Trophoblast cell (in vitro differentiated cells and primary cell): ENCODE data around the gene LSG1.

Experiments used
- DNase-seq, 2 donors: peaks; one replicate each; pipeline ENCODE4 v3.0.0-alpha.2; 2016
- H2AFZ ChIP-seq: 2 replicates; pipeline ENCODE4 v1.6.1; 2013; ENCODE audit warnings: low read length, moderate library complexity, mild to moderate bottlenecking; ENCODE audit not compliant: insufficient read depth, poor library complexity
- H2AK5ac ChIP-seq: 2 replicates; pipeline ENCODE4 v1.6.1; 2013; ENCODE audit warnings: mild to moderate bottlenecking, low read length
- H2BK120ac ChIP-seq: 2 replicates; pipeline ENCODE4 v1.6.1; 2013; ENCODE audit warnings: low read length, mild to moderate bottlenecking, moderate library complexity; ENCODE audit not compliant: insufficient read depth, poor library complexity
- H2BK12ac ChIP-seq: 2 replicates; pipeline ENCODE4 v1.6.1; 2013; ENCODE audit warnings: mild to moderate bottlenecking, low read length, moderate library complexity
- H2BK5ac ChIP-seq: 2 replicates; pipeline ENCODE4 v1.6.1; 2013; ENCODE audit warnings: low read length, low read depth, moderate library complexity, mild to moderate bottlenecking; ENCODE audit not compliant: poor library complexity
- H3K14ac ChIP-seq: 2 replicates; pipeline ENCODE4 v1.6.1; 2013; ENCODE audit warnings: mild to moderate bottlenecking, low read length
- H3K18ac ChIP-seq: 2 replicates; pipeline ENCODE4 v1.6.1; 2013; ENCODE audit warnings: mild to moderate bottlenecking, low read length
- H3K23ac ChIP-seq: 2 replicates; pipeline ENCODE4 v1.6.1; 2013; ENCODE audit warnings: low read length
- H3K27ac ChIP-seq: 2 replicates; pipeline ENCODE4 v1.5.1; 2013; ENCODE audit warnings: low read depth, mild to moderate bottlenecking, inconsistent platforms, low read length, moderate library complexity
- H3K27me3 ChIP-seq: 2 replicates; pipeline ENCODE4 v1.6.1; 2013; ENCODE audit warnings: inconsistent platforms, mild to moderate bottlenecking, low read length, moderate library complexity; ENCODE audit not compliant: insufficient read depth
- H3K36me3 ChIP-seq, 2 experiments: 1 replicate in 1 of 2; 2 replicates in 1 of 2; pipeline ENCODE4 v1.6.1; 2013; ENCODE audit warnings: low read length in 2 of 2, mild to moderate bottlenecking in 2 of 2, moderate library complexity in 1 of 2; ENCODE audit not compliant: insufficient read depth in 2 of 2, control insufficient read depth in 1 of 2
- H3K4ac ChIP-seq: 2 replicates; pipeline ENCODE4 v1.6.1; 2013; ENCODE audit warnings: low read depth, mild to moderate bottlenecking, low read length, moderate library complexity
- H3K4me1 ChIP-seq, 2 experiments: 1 replicate in 1 of 2; 2 replicates in 1 of 2; pipeline ENCODE4 v1.6.1; 2013; ENCODE audit warnings: low read length in 2 of 2, mild to moderate bottlenecking in 2 of 2, moderate library complexity in 1 of 2; ENCODE audit not compliant: insufficient read depth in 2 of 2, control insufficient read depth in 1 of 2
- H3K4me2 ChIP-seq: 2 replicates; pipeline ENCODE4 v1.6.1; 2013; ENCODE audit warnings: inconsistent platforms, mild to moderate bottlenecking, low read length, moderate library complexity
- H3K4me3 ChIP-seq: 2 replicates; pipeline ENCODE4 v1.5.1; 2013; ENCODE audit warnings: mild to moderate bottlenecking, low read depth, low read length, inconsistent platforms
- H3K79me1 ChIP-seq: one replicate; pipeline ENCODE4 v1.6.1; 2013; ENCODE audit warnings: low read length
- H3K79me2 ChIP-seq: 2 replicates; pipeline ENCODE4 v1.6.1; 2013; ENCODE audit warnings: low read length, mild to moderate bottlenecking; ENCODE audit not compliant: control insufficient read depth, insufficient read depth, poor library complexity
- H3K9ac ChIP-seq: 2 replicates; pipeline ENCODE4 v1.6.1; 2013; ENCODE audit warnings: mild to moderate bottlenecking, low read length
- H3K9me3 ChIP-seq: 2 replicates; pipeline ENCODE4 v1.6.1; 2013; ENCODE audit warnings: low read depth, mild to moderate bottlenecking, control low read depth, inconsistent platforms, low read length; ENCODE audit not compliant: insufficient read depth
- H4K12ac ChIP-seq: 2 replicates; pipeline ENCODE4 v1.6.1; 2013; ENCODE audit warnings: low read depth, mild to moderate bottlenecking, low read length, moderate library complexity
- H4K8ac ChIP-seq: 2 replicates; pipeline ENCODE4 v1.6.1; 2013; ENCODE audit warnings: low read depth, mild to moderate bottlenecking, low read length, moderate library complexity
- H4K91ac ChIP-seq: one replicate; pipeline ENCODE4 v1.6.1; 2013; ENCODE audit warnings: low read depth, mild to moderate bottlenecking, low read length, moderate library complexity
- WGBS: extraction: QIAGEN DNeasy Blood & Tissue Kit; methylation state at CpG from one replicate; pipeline ENCODE4 v1.1.7; 2013; ENCODE audit warnings: missing lambda C conversion rate; ENCODE audit not compliant: insufficient read length, insufficient coverage; ENCODE audit errors: extremely low coverage; 5-methylcytosine and 5-hydroxymethylcytosine counted together

The LSG1 gene

GRCh38 chr3:194621947-194622346 lies 50.0 kb downstream of the LSG1 start:
- Histone ChIP-seq H2BK12ac (no peak overlapping the region), H3K9ac (no peak overlapping the region), H3K4me1 (peaks cover 0 to 4% of the 10 kb centered on the region in 2 experiments), H3K79me1 (no peaks in the 10 kb centered on the region), H4K12ac (no peak overlapping the region), H3K27me3 (no peaks in the 10 kb centered on the region), H4K91ac (no peak overlapping the region), H2BK120ac (no peak overlapping the region), H3K14ac (no peak overlapping the region), H3K4ac (no peak overlapping the region), H2BK5ac (no peak overlapping the region), H3K18ac (no peak overlapping the region), H4K8ac (no peak overlapping the region), H3K36me3 (peaks cover 13 to 33% of the 10 kb centered on the region in 2 experiments), H3K79me2 (no peaks in the 10 kb centered on the region), H3K4me2 (no peak overlapping the region), H3K4me3 (no peak overlapping the region), H3K23ac (no peak overlapping the region), H2AK5ac (no peak overlapping the region), H2AFZ (no peak overlapping the region), H3K9me3 (peaks cover 2% of the 10 kb centered on the region), H3K27ac (no peak overlapping the region)
- no peak for DNase-seq
- no CpG with 5 or more reads among the region's 14 CpGs for WGBS

GRCh38 chr3:194620196-194620595 lies 51.8 kb downstream of the LSG1 start:
- H2AK5ac ChIP-seq = no peak overlapping the region
- H3K9ac ChIP-seq = no peak overlapping the region
- WGBS = no CpG with 5 or more reads among the region's 7 CpGs
- no peak overlapping the region for H4K91ac ChIP-seq
- H2AFZ ChIP-seq = no peak overlapping the region
- H2BK5ac ChIP-seq = no peak overlapping the region
- H3K79me2 ChIP-seq = no peaks in the 10 kb centered on the region
- peaks cover 9 to 32% of the 10 kb centered on the region in 2 experiments for H3K36me3 ChIP-seq
- no peak overlapping the region for H3K4me3 ChIP-seq
- no peak overlapping the region for H3K23ac ChIP-seq
- no peak for DNase-seq
- peaks cover 0 to 4% of the 10 kb centered on the region in 2 experiments for H3K4me1 ChIP-seq
- H3K4ac ChIP-seq = no peak overlapping the region
- no peak overlapping the region for H2BK12ac ChIP-seq
- H4K8ac ChIP-seq = no peak overlapping the region
- H3K27me3 ChIP-seq = no peaks in the 10 kb centered on the region
- H2BK120ac ChIP-seq = no peak overlapping the region
- no peak overlapping the region for H3K4me2 ChIP-seq
- no peak overlapping the region for H3K14ac ChIP-seq
- H3K79me1 ChIP-seq = no peaks in the 10 kb centered on the region
- H3K27ac ChIP-seq = no peak overlapping the region
- peaks cover 3% of the 10 kb centered on the region for H3K9me3 ChIP-seq
- no peak overlapping the region for H4K12ac ChIP-seq
- H3K18ac ChIP-seq = no peak overlapping the region

DNA sequence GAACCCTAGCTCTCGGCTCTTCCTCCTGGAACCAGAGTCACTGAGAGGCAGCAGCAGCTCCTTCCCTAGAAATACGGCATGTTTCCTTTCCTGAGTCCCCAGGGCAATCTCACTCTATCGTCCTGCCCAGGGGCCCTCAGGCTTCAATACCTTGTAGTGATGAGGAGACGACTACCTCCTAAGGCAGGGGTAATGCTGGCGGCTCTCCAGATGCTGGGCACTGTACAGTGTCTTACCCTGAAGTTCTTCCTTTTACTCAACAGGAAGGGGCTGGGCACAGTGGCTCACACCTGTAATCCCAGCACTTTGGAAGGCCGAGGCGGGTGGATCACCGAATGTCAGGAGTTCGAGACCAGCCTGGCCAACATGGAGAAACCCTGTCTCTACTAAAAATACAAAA lies 52.2 kb downstream of the LSG1 start:
- DNase-seq = no peak
- no CpG with 5 or more reads among the region's 9 CpGs for WGBS
- H2AFZ ChIP-seq = no peak overlapping the region
- H3K4ac ChIP-seq = no peak overlapping the region
- peaks cover 9 to 30% of the 10 kb centered on the region in 2 experiments for H3K36me3 ChIP-seq
- H3K4me1 ChIP-seq = peaks cover 0 to 4% of the 10 kb centered on the region in 2 experiments
- no peak overlapping the region for H2BK5ac ChIP-seq
- no peak overlapping the region for H2BK12ac ChIP-seq
- no peak overlapping the region for H3K23ac ChIP-seq
- H3K79me1 ChIP-seq = no peaks in the 10 kb centered on the region
- no peak overlapping the region for H3K14ac ChIP-seq
- H3K27me3 ChIP-seq = no peaks in the 10 kb centered on the region
- H2BK120ac ChIP-seq = no peak overlapping the region
- H3K9me3 ChIP-seq = peaks cover 1% of the 10 kb centered on the region
- H3K18ac ChIP-seq = no peak overlapping the region
- H3K79me2 ChIP-seq = no peaks in the 10 kb centered on the region
- H4K12ac ChIP-seq = no peak overlapping the region
- H3K27ac ChIP-seq = no peak overlapping the region
- H3K4me2 ChIP-seq = no peak overlapping the region
- no peak overlapping the region for H3K4me3 ChIP-seq
- H2AK5ac ChIP-seq = no peak overlapping the region
- H3K9ac ChIP-seq = no peak overlapping the region
- H4K8ac ChIP-seq = no peak overlapping the region
- H4K91ac ChIP-seq = no peak overlapping the region

DNA sequence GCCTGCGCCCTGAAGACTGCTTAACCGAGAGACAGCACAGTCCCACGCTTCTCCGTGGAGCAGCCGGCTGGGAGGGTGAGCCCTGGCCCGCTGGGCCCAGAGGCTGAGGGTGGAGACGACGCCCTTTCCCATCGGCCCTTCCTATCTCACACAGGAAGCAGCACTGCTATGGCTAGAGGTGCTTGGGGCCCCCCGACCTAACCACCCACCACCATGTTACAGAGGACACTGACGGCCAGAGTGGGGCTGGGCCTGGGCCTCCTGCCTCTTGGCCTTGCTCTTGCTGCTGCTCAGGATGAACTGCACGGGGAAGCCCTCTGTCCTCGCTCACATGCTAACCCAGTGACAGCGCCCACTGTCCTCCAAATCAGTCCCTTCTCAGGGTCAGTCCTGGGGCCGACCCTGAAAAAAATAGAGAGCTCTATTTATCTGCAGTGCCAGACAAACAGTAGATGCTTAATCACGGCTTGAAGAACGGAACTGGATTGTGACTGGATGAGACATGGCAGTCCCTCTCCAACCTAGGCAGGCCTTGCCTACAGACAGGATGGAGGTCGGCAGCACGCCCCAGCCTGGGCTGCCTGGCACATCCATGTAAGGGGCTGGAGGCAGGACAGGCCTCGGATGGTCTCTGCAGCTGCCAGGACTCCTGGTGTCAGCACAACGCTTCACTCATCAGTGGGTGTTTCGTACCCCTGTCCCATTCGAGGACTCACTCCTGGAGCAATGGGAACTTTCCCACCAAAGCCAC lies 53.0 kb downstream of the LSG1 start:
- Histone ChIP-seq H2BK120ac (no peak overlapping the region), H3K79me2 (no peaks in the 10 kb centered on the region), H3K23ac (no peak overlapping the region), H3K27me3 (no peaks in the 10 kb centered on the region), H3K18ac (no peak overlapping the region), H3K9ac (no peak overlapping the region), H3K14ac (no peak overlapping the region), H4K8ac (no peak overlapping the region), H4K91ac (no peak overlapping the region), H3K4me1 (peaks cover 0 to 4% of the 10 kb centered on the region in 2 experiments), H3K4ac (no peak overlapping the region), H2BK5ac (no peak overlapping the region), H3K27ac (no peak overlapping the region), H2AK5ac (no peak overlapping the region), H3K4me3 (no peak overlapping the region), H3K79me1 (no peaks in the 10 kb centered on the region), H3K4me2 (no peak overlapping the region), H4K12ac (no peak overlapping the region), H2BK12ac (no peak overlapping the region), H3K9me3 (peaks cover 1% of the 10 kb centered on the region), H2AFZ (no peak overlapping the region), H3K36me3 (peaks cover 9 to 30% of the 10 kb centered on the region in 2 experiments)
- WGBS = no CpG with 5 or more reads among the region's 23 CpGs
- DNase-seq = no peak
